GM23248 (cell line): Measurements from ENCODE around the gene MYO18B. TPM values are rescaled to one million over a fixed set of nuclear protein-coding genes. Genes with fewer than 3 reads are reported as not detected.

Source experiments
- DNase-seq: peaks from one replicate; pipeline ENCODE4 v3.0.0-alpha.2; 2015
- H2AFZ ChIP-seq: fragments of 200-600 bp; sonication (generic); 2 replicates; pipeline ENCODE4 v1.6.1; 2016; ENCODE audit warnings: antibody characterized with exemption
- H3F3A ChIP-seq: fragments of 200-600 bp; sonication (generic); 2 replicates; pipeline ENCODE4 v1.6.1; 2016; ENCODE audit warnings: mild to moderate bottlenecking, antibody characterized with exemption, mixed run types; ENCODE audit not compliant: insufficient read depth
- H3K27ac ChIP-seq: fragments of 200-600 bp; sonication (generic); 2 replicates; pipeline ENCODE4 v1.5.1; 2016; ENCODE audit warnings: mild to moderate bottlenecking
- H3K27me3 ChIP-seq: fragments of 200-600 bp; sonication (generic); replicated peaks from 2 replicates; pipeline ENCODE4 v1.6.1; 2016; ENCODE audit warnings: mild to moderate bottlenecking; ENCODE audit not compliant: insufficient read depth
- H3K36me3 ChIP-seq: fragments of 200-600 bp; sonication (generic); 2 replicates; pipeline ENCODE4 v1.6.1; 2016; ENCODE audit warnings: low read depth, mild to moderate bottlenecking
- H3K4me1 ChIP-seq: fragments of 200-600 bp; sonication (generic); 2 replicates; pipeline ENCODE4 v1.6.1; 2016; ENCODE audit warnings: mild to moderate bottlenecking; ENCODE audit not compliant: insufficient read depth
- H3K4me2 ChIP-seq: fragments of 200-600 bp; sonication (generic); one replicate; pipeline ENCODE4 v1.6.1; 2016; ENCODE audit warnings: mild to moderate bottlenecking; ENCODE audit not compliant: unreplicated experiment
- H3K4me3 ChIP-seq: fragments of 200-600 bp; sonication (generic); 2 replicates; pipeline ENCODE4 v1.5.1; 2016; ENCODE audit warnings: mild to moderate bottlenecking
- H3K79me2 ChIP-seq: fragments of 200-600 bp; sonication (generic); 2 replicates; pipeline ENCODE4 v1.6.1; 2016; ENCODE audit warnings: mild to moderate bottlenecking; ENCODE audit not compliant: insufficient read depth
- H3K9ac ChIP-seq: fragments of 200-600 bp; sonication (generic); 2 replicates; pipeline ENCODE4 v1.6.1; 2016; ENCODE audit warnings: mild to moderate bottlenecking
- H3K9me2 ChIP-seq: fragments of 200-600 bp; sonication (generic); 2 replicates; pipeline ENCODE4 v1.6.1; 2016; ENCODE audit warnings: mixed run types, mild to moderate bottlenecking, moderate library complexity; ENCODE audit not compliant: insufficient read depth
- H3K9me3 ChIP-seq: fragments of 200-600 bp; sonication (generic); one replicate; pipeline ENCODE4 v1.6.1; 2017; ENCODE audit warnings: low read depth
- H4K20me1 ChIP-seq: fragments of 200-600 bp; sonication (generic); 2 replicates; pipeline ENCODE4 v1.6.0; 2016; ENCODE audit not compliant: insufficient read depth
- EZH2 ChIP-seq: fragments of 200-600 bp; sonication (generic); IDR thresholded peaks from 2 replicates; pipeline ENCODE4 v1.6.1; 2018; ENCODE audit warnings: antibody characterized with exemption, mild to moderate bottlenecking; ENCODE audit not compliant: insufficient read depth, poor library complexity, severe bottlenecking
- EZH2phosphoT487 ChIP-seq: fragments of 200-600 bp; sonication (generic); IDR thresholded peaks from 2 replicates; pipeline ENCODE4 v1.6.1; 2018; ENCODE audit warnings: antibody characterized with exemption, moderate library complexity, mild to moderate bottlenecking, low read depth; ENCODE audit not compliant: insufficient read depth
- WGBS, 2 experiments: methylation state at CpG; one replicate each; pipeline ENCODE4 v1.1.6; 2015 to 2017; ENCODE audit warnings: low lambda C conversion rate in 2 of 2, low coverage in 1 of 2; ENCODE audit errors: missing lambda C conversion rate in 2 of 2; 5-methylcytosine and 5-hydroxymethylcytosine counted together
- in situ Hi-C: fragments of 300-500 bp; cut with MboI; formaldehyde crosslinking; loops from 2 replicates; pipeline ENCODE4 v1.15.0; 2020
- polyA plus RNA-seq: library from polyadenylated mRNA; unstranded; fragments of >200 nt; fragmentation: Nextera tagmentation; extraction: Ambion mirVana; gene quantifications from 2 replicates; pipeline ENCODE4 v1.2.1, GENCODE V29; 2016
- total RNA-seq: library from RNA; depleted of rRNA; stranded (reverse); fragments of >200 nt; shearing (Covaris generic); gene quantifications from 2 replicates; pipeline ENCODE4 v1.2.3, GENCODE V29; 2014

MYO18B gene
- total and polyA plus RNA-seq, 2 experiments from 2014 or later = not detected

DNA sequence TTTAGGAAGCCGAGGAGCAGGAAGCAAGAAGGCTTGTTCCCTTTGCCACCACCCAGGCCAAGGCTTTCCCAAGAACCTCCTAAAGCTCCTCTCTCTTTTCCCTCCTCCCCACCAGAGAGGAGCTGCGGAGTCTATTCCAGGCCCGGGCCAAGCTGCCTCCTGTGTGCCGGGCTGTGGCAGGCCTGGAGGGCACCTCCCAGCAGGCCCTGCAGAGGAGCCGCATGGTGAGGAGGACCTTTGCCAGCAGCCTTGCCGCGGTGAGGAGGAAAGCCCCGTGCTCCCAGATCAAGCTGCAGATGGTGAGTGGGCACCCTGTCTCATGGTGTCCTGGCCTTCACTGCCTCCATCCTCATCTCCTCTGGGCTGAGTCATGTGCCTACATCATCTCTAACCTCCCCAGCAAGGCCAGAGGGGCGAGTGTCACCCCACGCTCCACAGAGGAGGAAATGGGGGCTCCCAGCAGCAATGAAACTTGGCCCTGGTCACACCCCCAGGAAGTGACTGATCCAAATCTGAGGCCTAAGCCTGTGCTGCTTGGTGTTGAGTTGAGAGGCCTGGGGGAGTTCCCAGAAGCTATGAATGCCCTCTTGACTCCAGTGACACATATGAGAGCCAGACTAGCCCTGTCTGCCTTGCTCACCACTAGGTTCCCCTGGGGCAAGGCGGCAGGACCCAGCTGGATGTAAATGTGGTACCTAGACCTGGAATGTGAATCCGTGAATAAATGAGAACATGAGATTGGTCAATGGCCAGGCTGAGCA, 104.2 kb downstream of the MYO18B start:
- DNase-seq = peak; percentile 17
- Histone ChIP-seq H3K9me2 (no peaks in the 10 kb centered on the region), H2AFZ (no peak overlapping the region), H3K9ac (no peak overlapping the region), H3K4me1 (no peaks in the 10 kb centered on the region), H3K36me3 (no peaks in the 10 kb centered on the region), H3K79me2 (no peaks in the 10 kb centered on the region), H3K4me2 (no peak overlapping the region), H3F3A (no peaks in the 10 kb centered on the region), H3K27ac (no peak overlapping the region), H3K9me3 (no peaks in the 10 kb centered on the region), H4K20me1 (no peaks in the 10 kb centered on the region), H3K4me3 (no peak overlapping the region), H3K27me3 (no peaks in the 10 kb centered on the region)
- TF ChIP-seq EZH2 (no peak), EZH2phosphoT487 (no peak)
- WGBS, 2 experiments = 44 to 54% methylated on average over 12 of the region's 12 CpGs
- in situ Hi-C loops = no loop called here

DNA sequence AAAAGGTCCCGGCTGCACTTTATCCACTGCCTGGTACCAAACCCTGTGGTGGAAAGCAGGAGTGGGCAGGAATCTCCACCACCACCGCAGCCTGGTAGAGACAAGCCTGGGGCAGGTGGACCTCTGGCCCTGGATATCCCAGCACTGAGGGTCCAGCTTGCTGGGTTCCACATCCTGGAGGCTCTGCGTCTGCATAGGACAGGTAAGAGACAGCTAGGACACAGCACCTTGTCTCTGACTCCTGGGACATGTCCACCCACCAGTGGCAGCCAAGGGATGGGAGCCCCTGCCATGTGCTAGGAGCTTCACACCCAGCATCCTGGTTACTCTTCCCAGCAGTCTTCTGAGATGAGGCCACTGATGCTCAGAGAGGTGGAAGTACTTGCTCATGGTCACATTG, 105.5 kb downstream of the MYO18B start:
- no peak overlapping the region for H3K4me3 ChIP-seq
- H3F3A ChIP-seq = no peaks in the 10 kb centered on the region
- no peaks in the 10 kb centered on the region for H3K4me1 ChIP-seq
- no peak overlapping the region for H3K9ac ChIP-seq
- WGBS, 2 experiments = 66 to 73% methylated on average over 3 of the region's 3 CpGs
- DNase-seq = no peak
- H3K36me3 ChIP-seq = no peaks in the 10 kb centered on the region
- no peaks in the 10 kb centered on the region for H3K79me2 ChIP-seq
- no peaks in the 10 kb centered on the region for H3K27me3 ChIP-seq
- H2AFZ ChIP-seq = no peak overlapping the region
- H3K9me3 ChIP-seq = no peaks in the 10 kb centered on the region
- H3K4me2 ChIP-seq = no peak overlapping the region
- H4K20me1 ChIP-seq = no peaks in the 10 kb centered on the region
- in situ Hi-C loops = no loop called here
- TF ChIP-seq EZH2phosphoT487 = no peak
- no peak for TF ChIP-seq EZH2
- no peak overlapping the region for H3K27ac ChIP-seq
- no peaks in the 10 kb centered on the region for H3K9me2 ChIP-seq

- 41 to 45% methylated on average over 10 of the region's 10 CpGs for WGBS, 2 experiments
- Histone ChIP-seq H3K9me3 (no peaks in the 10 kb centered on the region), H3K36me3 (no peaks in the 10 kb centered on the region), H3F3A (no peaks in the 10 kb centered on the region), H3K4me1 (no peaks in the 10 kb centered on the region), H3K9ac (no peak overlapping the region), H2AFZ (no peak overlapping the region), H3K4me2 (no peak overlapping the region), H4K20me1 (no peaks in the 10 kb centered on the region), H3K27ac (no peak overlapping the region), H3K4me3 (no peak overlapping the region), H3K79me2 (no peaks in the 10 kb centered on the region), H3K9me2 (no peaks in the 10 kb centered on the region), H3K27me3 (no peaks in the 10 kb centered on the region)
- no peak for DNase-seq
- in situ Hi-C loops = no loop called here
- TF ChIP-seq EZH2phosphoT487 = no peak
- TF ChIP-seq EZH2 = no peak
These were observed 107.0 kb downstream of the MYO18B start for GRCh38 chr22:25848954-25849353.

GRCh38 chr22:25849522-25849921, 107.5 kb downstream of the MYO18B start:
- no peaks in the 10 kb centered on the region for H4K20me1 ChIP-seq
- H3K4me1 ChIP-seq = no peaks in the 10 kb centered on the region
- no peak overlapping the region for H3K9ac ChIP-seq
- no peaks in the 10 kb centered on the region for H3K9me3 ChIP-seq
- TF ChIP-seq EZH2 = no peak
- H3K27ac ChIP-seq = no peak overlapping the region
- H3K4me3 ChIP-seq = no peak overlapping the region
- H2AFZ ChIP-seq = no peak overlapping the region
- H3F3A ChIP-seq = no peaks in the 10 kb centered on the region
- H3K79me2 ChIP-seq = no peaks in the 10 kb centered on the region
- H3K9me2 ChIP-seq = no peaks in the 10 kb centered on the region
- H3K36me3 ChIP-seq = no peaks in the 10 kb centered on the region
- H3K27me3 ChIP-seq = no peaks in the 10 kb centered on the region
- 45% methylated on average over 6 of the region's 6 CpGs for WGBS, 2 experiments
- in situ Hi-C loops = no loop called here
- no peak overlapping the region for H3K4me2 ChIP-seq
- no peak for DNase-seq
